ENCODE measurements around the gene WSB1.

GRCh38 chr17:27281438-27281837, 12.5 kb upstream of the WSB1 start:
- no peak for TF ChIP-seq CTCF (IDR thresholded peaks at IDR 0.05)
- no peak for TF ChIP-seq POLR2A (IDR thresholded peaks at IDR 0.05)
- TF ChIP-seq EP300 (IDR thresholded peaks at IDR 0.05), result no peak
- TF ChIP-seq POLR2AphosphoS5 (IDR thresholded peaks at IDR 0.05), result no peak

Data from stomach (tissue), 4 donors.